ENCODE data around the gene CLDN3. TPM values are rescaled to one million over a fixed set of nuclear protein-coding genes. Genes with fewer than 3 reads are reported as not detected.
"Not testable (repeated sequence)": the region's sequence is repeated elsewhere in the genome, so short reads cannot be mapped to it uniquely, and the experiment has no call there.

Gene CLDN3
- not detected for total RNA-seq

- peak within 1 kb of the TSS; percentile 37 for H3K4me3 Mint-ChIP-seq
Measured at GRCh38 chr7:73770002-73770859, at the start of gene CLDN3. CLDN3 (minus strand) TSS chr7:73770270; CDS start chr7:73770049, 221 bp downstream.

GRCh38 chr7:73817121-73817520 lies 47.1 kb upstream of the CLDN3 start:
- H3K27ac Mint-ChIP-seq: no peak overlapping the region
- peaks cover 4% of the 10 kb centered on the region for H3K9me3 Mint-ChIP-seq
- no peaks in the 10 kb centered on the region for H3K4me1 Mint-ChIP-seq
- no peaks in the 10 kb centered on the region for H3K36me3 Mint-ChIP-seq
- no peak overlapping the region for H3K4me3 Mint-ChIP-seq
- peaks cover 15% of the 10 kb centered on the region for H3K27me3 Mint-ChIP-seq
- DNase-seq: no peak

More at GRCh38 chr7:73770002-73770859, at the start of gene CLDN3:
- Mint-ChIP-seq H3K9me3 (no peaks in the 10 kb centered on the region), H3K27ac (no peak within 1 kb of the TSS), H3K4me1 (peaks cover 3% of the 10 kb centered on the region), H3K36me3 (no peaks in the 10 kb centered on the region), H3K27me3 (peaks cover 66% of the 10 kb centered on the region)
- DNase-seq: peak; percentile 18

- H3K27ac Mint-ChIP-seq: no peak overlapping the region
- DNase-seq: no peak
- peaks cover 16% of the 10 kb centered on the region for H3K27me3 Mint-ChIP-seq
- H3K4me1 Mint-ChIP-seq: no peaks in the 10 kb centered on the region
- no peak overlapping the region for H3K4me3 Mint-ChIP-seq
- no peaks in the 10 kb centered on the region for H3K36me3 Mint-ChIP-seq
- peaks cover 4% of the 10 kb centered on the region for H3K9me3 Mint-ChIP-seq
Measured at GRCh38 chr7:73815436-73815835, 45.4 kb upstream of the CLDN3 start.

- DNase-seq: no peak
- Mint-ChIP-seq H3K4me1 (no peaks in the 10 kb centered on the region), H3K27ac (no peak overlapping the region), H3K36me3 (no peaks in the 10 kb centered on the region), H3K4me3 (no peak overlapping the region), H3K27me3 (peaks cover 20% of the 10 kb centered on the region), H3K9me3 (peaks cover 4% of the 10 kb centered on the region)
Measured at GRCh38 chr7:73812996-73813395, 42.9 kb upstream of the CLDN3 start.

GRCh38 chr7:73811760-73812168 lies 41.7 kb upstream of the CLDN3 start:
- Mint-ChIP-seq H3K4me1 (no peaks in the 10 kb centered on the region), H3K9me3 (peaks cover 4% of the 10 kb centered on the region), H3K27ac (no peak overlapping the region), H3K4me3 (no peak overlapping the region), H3K27me3 (peaks cover 20% of the 10 kb centered on the region), H3K36me3 (no peaks in the 10 kb centered on the region)
- peak; percentile 55 for DNase-seq

GRCh38 chr7:73810998-73811360 lies 40.9 kb upstream of the CLDN3 start:
- H3K27me3 Mint-ChIP-seq: peaks cover 20% of the 10 kb centered on the region
- no peak overlapping the region for H3K27ac Mint-ChIP-seq
- no peak for DNase-seq
- peaks cover 4% of the 10 kb centered on the region for H3K9me3 Mint-ChIP-seq
- no peaks in the 10 kb centered on the region for H3K36me3 Mint-ChIP-seq
- no peak overlapping the region for H3K4me3 Mint-ChIP-seq
- no peaks in the 10 kb centered on the region for H3K4me1 Mint-ChIP-seq

GRCh38 chr7:73809467-73809951 lies 39.4 kb upstream of the CLDN3 start:
- Mint-ChIP-seq H3K36me3 (no peaks in the 10 kb centered on the region), H3K27me3 (peaks cover 20% of the 10 kb centered on the region), H3K27ac (no peak overlapping the region), H3K4me3 (no peak overlapping the region), H3K9me3 (peaks cover 4% of the 10 kb centered on the region), H3K4me1 (no peaks in the 10 kb centered on the region)
- DNase-seq: no peak

GRCh38 chr7:73802459-73802858 lies 32.4 kb upstream of the CLDN3 start:
- Mint-ChIP-seq H3K36me3 (no peaks in the 10 kb centered on the region), H3K4me1 (no peaks in the 10 kb centered on the region), H3K9me3 (no peaks in the 10 kb centered on the region), H3K27me3 (no peaks in the 10 kb centered on the region), H3K4me3 (no peak overlapping the region), H3K27ac (no peak overlapping the region)
- no peak for DNase-seq

- no peak for DNase-seq
- H3K4me3 Mint-ChIP-seq: no peak overlapping the region
- no peak overlapping the region for H3K27ac Mint-ChIP-seq
- no peaks in the 10 kb centered on the region for H3K4me1 Mint-ChIP-seq
- no peaks in the 10 kb centered on the region for H3K27me3 Mint-ChIP-seq
- H3K36me3 Mint-ChIP-seq: no peaks in the 10 kb centered on the region
- no peaks in the 10 kb centered on the region for H3K9me3 Mint-ChIP-seq
Measured at GRCh38 chr7:73801577-73801976, 31.5 kb upstream of the CLDN3 start.

GRCh38 chr7:73799282-73800141 lies 29.4 kb upstream of the CLDN3 start:
- Mint-ChIP-seq H3K9me3 (no peaks in the 10 kb centered on the region), H3K4me3 (no peak overlapping the region), H3K4me1 (no peaks in the 10 kb centered on the region), H3K27me3 (no peaks in the 10 kb centered on the region), H3K36me3 (no peaks in the 10 kb centered on the region), H3K27ac (no peak overlapping the region)
- DNase-seq: no peak

- not testable (repeated sequence) for H3K4me1 Mint-ChIP-seq, DNase-seq, H3K4me3 Mint-ChIP-seq, H3K27me3 Mint-ChIP-seq, H3K9me3 Mint-ChIP-seq, H3K36me3 Mint-ChIP-seq, H3K27ac Mint-ChIP-seq
Measured at GRCh38 chr7:73797176-73797575, 27.1 kb upstream of the CLDN3 start.

- H3K27ac Mint-ChIP-seq, H3K36me3 Mint-ChIP-seq, H3K4me1 Mint-ChIP-seq, DNase-seq, H3K4me3 Mint-ChIP-seq, H3K9me3 Mint-ChIP-seq, H3K27me3 Mint-ChIP-seq: not testable (repeated sequence)
Measured at GRCh38 chr7:73796656-73797055, 26.6 kb upstream of the CLDN3 start.

GRCh38 chr7:73795188-73795587 lies 25.1 kb upstream of the CLDN3 start:
- not testable (repeated sequence) for H3K4me1 Mint-ChIP-seq, H3K27ac Mint-ChIP-seq, H3K4me3 Mint-ChIP-seq, H3K9me3 Mint-ChIP-seq, H3K36me3 Mint-ChIP-seq, H3K27me3 Mint-ChIP-seq, DNase-seq

- not testable (repeated sequence) for H3K4me3 Mint-ChIP-seq, H3K9me3 Mint-ChIP-seq, H3K27me3 Mint-ChIP-seq, H3K4me1 Mint-ChIP-seq, H3K36me3 Mint-ChIP-seq, DNase-seq, H3K27ac Mint-ChIP-seq
Measured at GRCh38 chr7:73791170-73791690, 21.2 kb upstream of the CLDN3 start.

- Mint-ChIP-seq H3K4me3 (no peak overlapping the region), H3K4me1 (no peaks in the 10 kb centered on the region), H3K27me3 (no peaks in the 10 kb centered on the region), H3K27ac (no peak overlapping the region), H3K36me3 (no peaks in the 10 kb centered on the region), H3K9me3 (no peaks in the 10 kb centered on the region)
- DNase-seq: no peak
Measured at GRCh38 chr7:73789051-73789450, 19.0 kb upstream of the CLDN3 start.

All from activated naive CD8-positive, alpha-beta T cell treated with anti-CD3 and anti-CD28 coated beads for 36 hours (primary cell).